ENCODE measurements around the gene FTCD. TPM values are rescaled to one million over a fixed set of nuclear protein-coding genes. Genes with fewer than 3 reads are reported as not detected.

The FTCD gene
- total RNA-seq, 1 donor from 2014 or later, result 8.8 TPM

DNA sequence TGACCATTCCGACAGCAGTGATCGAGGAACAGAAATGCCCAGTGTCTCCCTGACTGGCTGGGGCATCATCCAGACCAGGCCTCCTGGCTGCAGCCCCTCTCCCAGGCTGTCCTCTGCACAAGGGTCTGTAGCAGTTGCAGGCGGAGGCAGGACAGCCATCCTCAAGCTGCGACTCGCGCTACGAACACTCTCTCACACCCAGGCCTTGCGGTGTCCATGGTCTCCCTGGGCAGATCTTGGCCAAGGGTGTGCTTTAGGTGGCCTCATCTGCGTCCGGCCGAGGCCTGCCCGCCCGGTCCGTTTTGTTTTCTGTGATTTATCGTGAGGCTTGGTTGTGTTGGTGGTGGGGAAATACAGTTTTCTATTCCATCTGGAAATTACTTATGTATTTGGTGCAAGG, 15.7 kb downstream of the FTCD start:
- Mint-ChIP-seq H3K4me1 (peaks cover 33% of the 10 kb centered on the region), H3K36me3 (no peaks in the 10 kb centered on the region), H3K27me3 (ENCODE audit: low read depth) (peaks cover 31% of the 10 kb centered on the region), H3K27ac (no peak overlapping the region), H3K4me3 (no peak overlapping the region), H3K9me3 (no peaks in the 10 kb centered on the region)
- DNase-seq (ENCODE audit: low spot score in 2 of 2, unreplicated experiment in 2 of 2), result no peak
- TF ChIP-seq, protein P1, sequence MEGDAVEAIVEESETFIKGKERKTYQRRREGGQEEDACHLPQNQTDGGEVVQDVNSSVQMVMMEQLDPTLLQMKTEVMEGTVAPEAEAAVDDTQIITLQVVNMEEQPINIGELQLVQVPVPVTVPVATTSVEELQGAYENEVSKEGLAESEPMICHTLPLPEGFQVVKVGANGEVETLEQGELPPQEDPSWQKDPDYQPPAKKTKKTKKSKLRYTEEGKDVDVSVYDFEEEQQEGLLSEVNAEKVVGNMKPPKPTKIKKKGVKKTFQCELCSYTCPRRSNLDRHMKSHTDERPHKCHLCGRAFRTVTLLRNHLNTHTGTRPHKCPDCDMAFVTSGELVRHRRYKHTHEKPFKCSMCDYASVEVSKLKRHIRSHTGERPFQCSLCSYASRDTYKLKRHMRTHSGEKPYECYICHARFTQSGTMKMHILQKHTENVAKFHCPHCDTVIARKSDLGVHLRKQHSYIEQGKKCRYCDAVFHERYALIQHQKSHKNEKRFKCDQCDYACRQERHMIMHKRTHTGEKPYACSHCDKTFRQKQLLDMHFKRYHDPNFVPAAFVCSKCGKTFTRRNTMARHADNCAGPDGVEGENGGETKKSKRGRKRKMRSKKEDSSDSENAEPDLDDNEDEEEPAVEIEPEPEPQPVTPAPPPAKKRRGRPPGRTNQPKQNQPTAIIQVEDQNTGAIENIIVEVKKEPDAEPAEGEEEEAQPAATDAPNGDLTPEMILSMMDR (IDR thresholded peaks at IDR 0.05; ENCODE audit: unreplicated experiment), result no peak

DNA sequence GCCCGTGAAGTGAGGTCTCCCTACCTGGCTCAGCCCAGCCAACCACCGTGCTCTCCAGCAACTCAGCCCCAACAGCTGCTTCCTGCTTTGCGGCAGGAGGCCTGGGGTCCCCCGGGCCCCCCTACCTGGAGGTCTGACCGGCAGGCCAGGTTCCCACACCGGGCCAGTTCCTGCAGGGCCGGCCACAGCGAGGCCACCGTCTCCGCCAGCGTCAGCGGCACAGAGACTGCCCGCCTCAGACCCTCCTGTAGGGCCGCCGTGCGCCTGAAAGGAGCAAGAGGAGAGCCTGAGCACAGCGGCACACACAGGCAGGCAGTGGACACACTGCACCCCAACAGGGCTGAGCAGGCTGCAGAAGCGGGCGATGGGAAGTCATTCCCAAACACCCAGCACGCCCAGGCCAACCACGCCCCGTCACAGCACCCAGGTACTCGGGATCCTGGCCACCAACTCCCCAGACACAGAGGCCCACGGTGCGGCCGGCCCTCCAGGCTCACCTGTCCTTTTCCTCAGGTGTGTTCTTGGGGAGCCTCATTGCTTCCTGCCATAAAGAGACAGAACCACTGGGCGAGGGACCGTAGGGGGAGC, 16.9 kb downstream of the FTCD start:
- Mint-ChIP-seq H3K36me3 (no peaks in the 10 kb centered on the region), H3K9me3 (no peaks in the 10 kb centered on the region), H3K4me1 (peaks cover 25% of the 10 kb centered on the region), H3K27me3 (ENCODE audit: low read depth) (peaks cover 31% of the 10 kb centered on the region), H3K27ac (no peak overlapping the region), H3K4me3 (no peak overlapping the region)
- no peak for DNase-seq (ENCODE audit: low spot score in 2 of 2, unreplicated experiment in 2 of 2)
- TF ChIP-seq, protein P1 (IDR thresholded peaks at IDR 0.05; ENCODE audit: unreplicated experiment), result no peak

DNA sequence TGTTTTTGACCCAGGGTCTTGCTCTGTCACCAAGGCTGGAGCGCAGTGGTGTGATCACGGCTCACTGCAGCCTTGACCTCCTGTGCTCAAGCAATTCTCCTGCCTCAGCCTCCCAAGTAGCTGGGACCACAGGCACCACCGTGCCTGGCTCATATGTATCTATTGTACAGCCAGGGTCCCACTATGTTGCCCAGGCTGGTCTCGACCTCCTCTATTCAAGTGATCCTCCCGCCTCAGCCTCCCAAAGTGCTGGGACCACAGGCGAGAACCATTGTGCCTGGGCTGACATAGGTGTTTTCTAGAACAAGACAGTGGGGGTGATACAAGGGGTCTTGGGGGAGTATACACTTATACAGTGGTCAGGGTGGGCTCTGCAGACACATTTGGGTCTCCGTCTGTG, 17.5 kb downstream of the FTCD start:
- no peaks in the 10 kb centered on the region for H3K36me3 Mint-ChIP-seq
- H3K27ac Mint-ChIP-seq, result no peak overlapping the region
- peaks cover 31% of the 10 kb centered on the region for H3K27me3 Mint-ChIP-seq (ENCODE audit: low read depth)
- no peaks in the 10 kb centered on the region for H3K9me3 Mint-ChIP-seq
- H3K4me1 Mint-ChIP-seq, result peaks cover 24% of the 10 kb centered on the region
- TF ChIP-seq, protein P1 (IDR thresholded peaks at IDR 0.05; ENCODE audit: unreplicated experiment), result no peak
- no peak overlapping the region for H3K4me3 Mint-ChIP-seq
- no peak for DNase-seq (ENCODE audit: low spot score in 2 of 2, unreplicated experiment in 2 of 2)

DNA sequence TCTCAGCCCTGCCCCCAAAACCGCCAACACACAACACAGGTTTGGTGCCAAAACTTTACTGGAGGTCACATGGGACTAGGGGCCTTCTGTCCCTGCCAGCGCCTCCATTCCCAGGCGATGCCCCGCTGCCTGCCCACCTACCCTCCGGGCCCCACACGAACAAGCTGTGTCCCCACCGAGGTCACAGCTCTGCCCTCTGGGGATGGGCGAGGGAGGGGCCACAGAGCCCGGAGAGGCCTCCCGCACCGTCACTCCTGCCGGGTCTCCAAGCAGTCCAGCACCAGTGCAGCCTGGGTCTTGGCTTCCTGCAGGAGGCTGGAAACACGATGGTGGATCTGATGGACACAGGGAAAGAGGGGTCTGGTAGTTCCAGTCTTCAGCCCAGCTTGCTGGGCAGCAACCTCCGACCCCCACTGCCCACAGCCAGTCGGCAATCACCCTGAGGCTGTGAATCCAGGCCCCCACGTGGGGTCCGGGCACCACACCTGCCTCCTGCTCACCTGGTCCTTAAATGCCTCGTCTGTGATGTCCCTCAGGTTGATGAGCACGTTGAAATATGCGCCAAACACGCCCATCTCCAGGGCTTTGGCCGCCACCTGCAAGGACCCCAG, 18.5 kb downstream of the FTCD start:
- no peaks in the 10 kb centered on the region for H3K9me3 Mint-ChIP-seq
- H3K27me3 Mint-ChIP-seq (ENCODE audit: low read depth), result peaks cover 25% of the 10 kb centered on the region
- no peak overlapping the region for H3K27ac Mint-ChIP-seq
- TF ChIP-seq, protein P1 (IDR thresholded peaks at IDR 0.05; ENCODE audit: unreplicated experiment), result no peak
- no peaks in the 10 kb centered on the region for H3K36me3 Mint-ChIP-seq
- H3K4me3 Mint-ChIP-seq, result no peak overlapping the region
- DNase-seq (ENCODE audit: low spot score in 2 of 2, unreplicated experiment in 2 of 2), result no peak
- H3K4me1 Mint-ChIP-seq, result peaks cover 18% of the 10 kb centered on the region

DNA sequence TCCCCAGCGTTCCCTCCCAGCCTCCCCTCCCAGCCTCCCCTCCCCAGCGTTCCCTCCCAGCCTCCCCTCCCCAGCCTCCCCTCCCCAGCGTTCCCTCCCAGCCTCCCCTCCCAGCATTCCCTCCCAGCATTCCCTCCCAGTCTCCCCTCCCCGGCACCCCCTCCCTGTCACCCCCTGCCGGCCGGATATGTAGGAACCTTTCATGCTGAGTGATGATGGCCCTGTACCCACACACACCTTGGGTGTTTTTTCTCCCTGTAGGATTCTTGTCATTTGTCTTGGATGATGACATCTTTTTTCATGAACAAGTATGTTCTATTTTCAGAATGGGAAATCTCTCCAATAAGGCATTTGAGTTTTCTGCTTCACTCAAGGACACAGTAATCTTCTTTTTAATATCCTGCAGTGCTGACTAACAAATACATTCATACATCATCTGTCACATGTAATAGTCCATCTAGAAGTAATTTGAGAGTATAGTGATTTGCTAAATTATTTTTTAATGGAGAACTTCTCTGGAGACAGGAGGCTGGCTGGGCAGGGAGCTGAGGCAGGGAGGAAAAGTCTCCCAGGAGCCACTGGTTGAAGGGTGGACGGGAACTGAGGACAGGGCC, 19.5 kb downstream of the FTCD start:
- TF ChIP-seq, protein P1 (IDR thresholded peaks at IDR 0.05; ENCODE audit: unreplicated experiment), result no peak

More for the DNA sequence above, 19.5 kb downstream of the FTCD start:
- no peaks in the 10 kb centered on the region for H3K9me3 Mint-ChIP-seq
- H3K27ac Mint-ChIP-seq, result no peak overlapping the region
- H3K4me3 Mint-ChIP-seq, result no peak overlapping the region
- peaks cover 19% of the 10 kb centered on the region for H3K27me3 Mint-ChIP-seq (ENCODE audit: low read depth)
- no peaks in the 10 kb centered on the region for H3K36me3 Mint-ChIP-seq
- no peak for DNase-seq (ENCODE audit: low spot score in 2 of 2, unreplicated experiment in 2 of 2)
- H3K4me1 Mint-ChIP-seq, result peaks cover 13% of the 10 kb centered on the region
